ENCODE data around the gene NFATC3.

NFATC3 gene

GRCh38 chr16:68233085-68233834, 148.1 kb downstream of the NFATC3 start:
- DNase-seq, result no peak

GRCh38 chr16:68233835-68234187, 148.6 kb downstream of the NFATC3 start:
- no peak for DNase-seq

GRCh38 chr16:68234188-68235107, 149.3 kb downstream of the NFATC3 start:
- DNase-seq, result no peak

GRCh38 chr16:68235108-68235886, 150.1 kb downstream of the NFATC3 start:
- no peak for DNase-seq

- no peak for DNase-seq
Measured at GRCh38 chr16:68235887-68236136, 150.6 kb downstream of the NFATC3 start, which contains the start of gene ESRP2. Gene ESRP2, minus strand, starts transcription at chr16:68236127. Its CDS starts 82 bp downstream, at chr16:68236045.

- peak; percentile 43 for DNase-seq
Measured at GRCh38 chr16:68236137-68236825, 151.1 kb downstream of the NFATC3 start.

- DNase-seq, result no peak
Measured at GRCh38 chr16:68236826-68237242, 151.7 kb downstream of the NFATC3 start.

- DNase-seq, result peak; percentile 83
Measured at GRCh38 chr16:68237243-68238028, 152.3 kb downstream of the NFATC3 start.

GRCh38 chr16:68238029-68238345, 152.8 kb downstream of the NFATC3 start:
- no peak for DNase-seq

GRCh38 chr16:68242085-68242484, 156.9 kb downstream of the NFATC3 start:
- DNase-seq, result no peak

GRCh38 chr16:68242926-68243858, 158.0 kb downstream of the NFATC3 start:
- no peak for DNase-seq

GRCh38 chr16:68244481-68244902, 159.3 kb downstream of the NFATC3 start:
- no peak for DNase-seq

- peak; percentile 95 for DNase-seq
Measured at GRCh38 chr16:68244903-68245853, 160.0 kb downstream of the NFATC3 start, which contains the start of gene PLA2G15. Gene PLA2G15, plus strand, starts transcription at chr16:68245373. Its CDS starts 54 bp downstream, at chr16:68245427.

GRCh38 chr16:68246121-68246520, 161.0 kb downstream of the NFATC3 start:
- DNase-seq, result no peak

GRCh38 chr16:68246666-68247065, 161.5 kb downstream of the NFATC3 start:
- no peak for DNase-seq

- DNase-seq, result no peak
Measured at GRCh38 chr16:68247400-68247799, 162.2 kb downstream of the NFATC3 start.

GRCh38 chr16:68247932-68248331, 162.8 kb downstream of the NFATC3 start:
- no peak for DNase-seq

- DNase-seq, result no peak
Measured at GRCh38 chr16:68249371-68249770, 164.2 kb downstream of the NFATC3 start.

- DNase-seq, result no peak
Measured at GRCh38 chr16:68250951-68251350, 165.8 kb downstream of the NFATC3 start.

Measured in effector CD8-positive, alpha-beta T cell (primary cell).